Measurements from ENCODE around the gene RRP15.

Gene RRP15, protein sequence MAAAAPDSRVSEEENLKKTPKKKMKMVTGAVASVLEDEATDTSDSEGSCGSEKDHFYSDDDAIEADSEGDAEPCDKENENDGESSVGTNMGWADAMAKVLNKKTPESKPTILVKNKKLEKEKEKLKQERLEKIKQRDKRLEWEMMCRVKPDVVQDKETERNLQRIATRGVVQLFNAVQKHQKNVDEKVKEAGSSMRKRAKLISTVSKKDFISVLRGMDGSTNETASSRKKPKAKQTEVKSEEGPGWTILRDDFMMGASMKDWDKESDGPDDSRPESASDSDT

DNA sequence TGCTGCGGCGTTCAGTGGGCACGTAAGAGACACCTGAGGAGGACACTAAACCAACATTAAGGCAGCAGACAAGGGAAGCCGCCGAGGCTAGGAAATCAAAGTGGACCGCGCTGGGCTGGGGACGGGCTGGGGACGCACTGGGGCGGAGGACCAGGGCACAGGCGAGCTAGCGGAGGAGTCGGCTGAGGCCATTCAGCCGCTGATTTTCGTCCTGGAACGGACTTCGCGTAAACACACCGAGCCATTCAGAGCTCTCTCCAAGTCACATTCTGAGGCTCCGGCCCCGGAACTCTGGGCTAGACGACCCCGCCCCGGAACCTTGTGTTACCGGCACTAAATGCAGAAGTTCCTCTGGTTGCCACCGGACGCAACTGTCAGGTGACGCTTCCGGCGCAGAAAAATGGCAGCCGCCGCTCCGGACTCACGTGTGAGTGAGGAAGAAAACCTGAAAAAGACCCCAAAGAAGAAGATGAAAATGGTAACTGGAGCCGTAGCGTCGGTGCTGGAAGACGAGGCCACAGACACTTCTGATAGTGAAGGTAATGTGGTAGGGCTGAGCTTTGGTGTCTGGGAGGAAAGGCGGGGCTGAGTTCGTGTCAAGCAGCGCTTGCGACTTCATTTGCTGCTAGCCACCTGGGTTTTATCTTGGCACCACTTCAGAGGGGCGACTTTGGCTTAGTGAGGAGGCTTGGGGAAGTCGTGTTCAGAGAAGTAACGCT is at the start of gene RRP15:
Gene RRP15 (plus strand): TSS at position 377 of the 719 bp plus-strand sequence. CDS start 24 bp downstream, at position 401.
- peak; percentile 86 for DNase-seq

DNA sequence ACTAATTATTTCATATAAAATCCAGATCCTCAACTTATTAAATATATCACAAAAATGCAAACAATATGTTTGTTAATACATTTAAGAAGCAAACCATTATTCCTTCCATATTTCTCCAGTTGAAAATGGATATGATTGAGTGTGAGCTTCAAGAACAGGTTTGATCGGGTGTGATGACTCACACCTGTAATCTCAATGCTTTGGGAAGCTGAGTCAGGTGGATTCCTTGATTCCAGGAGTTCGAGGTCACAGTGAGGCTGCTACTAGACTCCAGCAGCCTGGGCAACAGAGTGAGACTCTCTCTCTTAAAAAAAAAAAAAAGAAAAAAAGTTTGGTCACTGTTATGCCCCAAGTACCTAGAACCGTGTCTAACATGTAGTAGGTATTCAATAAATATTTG is 42.9 kb upstream of the RRP15 start:
- DNase-seq = no peak

DNA sequence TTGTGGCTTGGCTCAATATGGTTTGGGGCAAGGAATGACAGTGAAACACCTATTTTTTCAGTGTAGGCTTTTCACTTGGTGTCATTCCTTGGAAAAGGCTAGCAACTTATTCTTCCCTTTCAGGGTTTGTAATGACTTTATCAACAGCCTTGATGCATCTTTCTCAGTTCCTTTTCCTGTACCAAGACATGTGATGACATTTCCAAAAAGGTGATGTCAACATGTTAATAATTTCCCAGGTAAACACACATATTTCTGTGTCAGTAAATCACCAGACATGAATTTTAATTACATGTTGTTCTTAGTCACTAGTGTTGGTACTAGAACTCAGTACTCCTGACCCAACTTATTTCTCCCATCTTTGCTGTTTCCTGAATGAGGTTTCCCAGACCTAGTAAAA is 37.8 kb upstream of the RRP15 start:
- DNase-seq = no peak

DNA sequence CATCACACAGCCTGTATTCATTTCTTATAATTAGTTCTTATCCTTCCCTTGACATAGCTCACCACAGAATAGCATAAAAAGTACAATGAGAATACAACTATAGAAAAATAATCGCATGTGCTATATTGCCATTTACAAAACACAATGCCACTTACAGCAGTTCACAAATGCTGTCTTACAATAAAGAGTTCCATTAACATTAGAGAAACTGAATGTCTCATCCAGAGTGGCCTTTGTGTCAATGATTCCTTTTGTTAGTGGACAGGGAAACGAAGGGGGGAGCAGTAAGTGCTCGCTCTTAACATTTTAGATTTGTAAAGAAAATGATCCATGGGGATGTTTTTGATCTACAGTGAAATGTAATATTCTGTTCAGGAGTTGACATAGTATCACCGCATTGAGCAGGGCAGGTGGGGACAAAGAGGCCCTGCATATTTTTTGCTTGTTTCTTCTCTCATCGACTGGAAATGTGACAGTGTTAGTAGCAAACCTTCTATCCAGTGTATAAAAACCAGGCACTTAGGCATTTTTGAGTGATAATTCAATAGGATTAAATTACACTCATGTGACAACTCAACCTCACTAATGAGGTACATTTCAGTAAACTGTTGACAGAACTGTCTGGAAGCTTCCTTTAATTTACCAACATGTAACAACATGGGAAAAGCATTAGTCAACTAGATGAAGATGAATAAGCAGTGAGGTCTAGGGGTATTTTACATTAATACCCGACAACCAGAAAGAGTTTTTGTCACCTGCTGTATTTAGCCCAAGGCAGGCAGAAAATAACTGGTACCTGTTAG is 35.6 kb upstream of the RRP15 start:
- peak; percentile 74 for DNase-seq

DNA sequence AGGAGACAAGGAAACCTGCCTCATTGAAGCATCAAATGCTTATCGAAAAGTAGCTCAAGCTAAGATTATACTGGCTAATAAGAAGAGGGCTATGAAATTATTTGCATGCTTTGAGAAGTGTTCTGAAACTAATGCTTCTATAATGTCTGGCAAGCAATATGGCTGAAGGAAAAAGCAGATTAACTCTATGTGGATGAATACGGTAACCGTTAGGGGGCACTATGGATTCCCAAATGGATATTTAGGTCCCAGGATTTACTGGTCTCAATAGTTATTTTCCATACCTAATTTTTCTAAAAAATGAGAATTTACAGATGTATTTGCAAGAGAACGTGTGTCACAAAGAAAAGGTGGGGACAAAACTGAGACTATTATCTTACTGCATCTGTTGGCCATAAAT is 34.6 kb upstream of the RRP15 start:
- no peak for DNase-seq

DNA sequence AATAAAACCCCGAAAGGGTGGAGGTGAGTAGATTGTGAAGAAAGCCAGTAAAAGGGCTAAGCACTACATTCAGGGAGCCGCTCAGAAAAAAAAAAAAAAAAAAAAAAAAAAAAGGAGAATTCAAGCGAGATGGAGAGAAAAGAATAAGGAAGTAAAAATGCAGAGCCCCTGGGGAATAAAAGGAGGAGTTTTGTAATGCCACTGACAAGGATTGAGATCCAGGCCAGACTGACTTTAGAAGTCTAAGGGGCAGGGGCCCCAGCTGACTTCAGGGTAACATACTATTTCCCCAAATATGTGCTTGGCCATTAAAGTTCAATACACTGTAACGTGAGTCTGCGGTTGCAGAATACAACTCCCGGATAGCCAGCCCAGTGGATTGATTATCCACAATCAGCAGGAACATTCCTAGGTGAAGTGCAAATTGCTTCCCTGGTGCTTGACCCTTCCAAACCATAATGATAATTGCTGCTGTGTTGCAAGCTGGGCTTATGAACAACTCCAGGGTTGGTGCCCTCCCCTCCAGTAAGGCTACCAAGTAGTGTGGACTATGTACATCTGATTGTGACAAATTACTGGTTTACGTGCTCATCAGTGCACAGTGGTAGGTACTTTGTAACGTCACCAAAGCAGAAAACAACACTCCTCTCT is 30.7 kb upstream of the RRP15 start:
- DNase-seq = no peak

DNA sequence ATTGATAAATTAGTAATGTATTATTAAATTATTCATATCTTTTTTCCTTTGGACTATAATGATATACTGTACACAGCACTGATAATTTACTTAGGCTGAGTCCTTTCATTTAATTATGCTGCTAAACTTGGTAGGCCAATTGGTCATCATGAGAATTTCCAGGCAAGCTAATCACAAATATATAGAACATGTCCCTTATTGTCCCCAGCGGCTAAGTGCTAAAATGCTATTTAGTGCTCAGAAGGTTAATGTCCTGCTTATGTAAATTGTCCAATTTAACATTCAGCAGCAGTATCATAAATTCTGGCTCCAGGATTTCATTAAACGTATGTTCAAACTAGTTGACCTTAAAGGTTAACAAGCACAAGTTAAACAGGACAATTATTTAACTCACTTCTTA is 30.0 kb upstream of the RRP15 start:
- no peak for DNase-seq

DNA sequence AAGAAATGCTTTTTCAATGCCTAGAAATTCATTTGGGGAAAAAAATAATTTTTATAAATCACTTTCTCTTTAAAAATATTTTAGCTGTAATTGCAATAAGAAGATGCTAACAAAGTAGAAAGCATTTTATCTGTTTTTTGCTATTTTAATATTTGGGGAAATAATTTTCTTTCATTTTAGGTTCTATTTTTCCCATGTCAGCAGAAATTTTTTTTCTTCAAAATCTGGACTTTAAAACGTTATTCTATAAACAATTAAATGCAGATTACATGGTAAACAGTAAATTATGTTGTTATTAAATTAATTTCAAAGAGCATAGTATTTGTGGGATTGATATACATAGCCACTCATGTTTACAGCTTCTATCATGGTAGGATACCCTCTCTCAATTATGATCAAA is 27.7 kb upstream of the RRP15 start:
- DNase-seq = no peak

DNA sequence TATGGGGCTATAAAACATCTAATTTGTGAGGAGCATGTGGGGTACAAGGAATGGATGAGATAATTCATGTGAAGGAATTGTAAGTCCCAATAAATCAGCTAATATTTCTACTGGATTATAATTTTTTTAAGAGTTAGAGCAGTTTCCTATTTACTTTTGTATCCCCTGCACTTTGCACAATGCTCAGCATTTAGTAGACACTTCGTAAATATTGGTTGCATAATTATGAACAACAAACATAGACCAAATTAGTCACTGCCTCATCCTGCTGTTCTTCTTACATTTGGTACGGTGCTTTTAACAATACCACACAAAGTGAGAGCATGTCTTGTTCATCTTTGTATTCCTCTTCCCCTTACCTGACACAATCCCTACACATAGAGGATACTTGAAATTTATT is 27.1 kb upstream of the RRP15 start:
- DNase-seq = no peak

DNA sequence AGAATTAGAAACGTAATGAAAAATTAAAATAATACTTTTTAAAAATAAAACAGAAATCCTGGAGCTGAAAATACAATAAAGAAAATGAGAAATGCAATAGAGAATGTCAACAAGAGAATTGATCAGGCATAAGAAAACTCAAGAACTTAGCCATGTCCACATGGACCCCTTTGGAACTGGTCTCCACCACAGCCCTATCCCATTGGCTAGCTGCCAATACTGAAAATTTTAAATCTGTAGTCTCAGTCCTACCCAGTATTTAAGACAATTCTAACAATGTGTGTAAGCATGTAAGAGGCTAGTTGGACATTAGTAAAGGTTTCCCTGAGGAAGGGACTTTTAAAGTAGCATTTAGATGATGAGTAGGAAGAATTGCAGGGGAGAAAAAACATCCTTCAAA is 25.8 kb upstream of the RRP15 start:
- no peak for DNase-seq

DNA sequence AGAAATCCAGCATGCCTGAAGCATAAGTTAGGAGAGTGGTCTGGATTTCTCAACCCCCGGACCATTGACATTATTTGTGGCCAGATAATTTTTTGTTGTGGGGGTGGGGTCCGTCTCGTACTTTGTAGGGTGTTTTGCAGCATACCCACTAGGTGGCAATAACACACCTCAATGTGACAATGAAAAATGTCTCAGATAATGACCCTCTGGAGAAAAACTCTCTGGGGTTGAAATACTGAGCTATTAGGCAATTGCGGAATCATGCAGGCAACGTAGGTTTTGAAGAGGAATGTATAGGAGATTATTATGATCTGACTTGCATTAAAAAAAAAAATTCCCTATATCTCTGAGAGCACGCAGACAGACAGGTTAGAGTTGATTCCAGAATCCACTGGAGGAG is 25.3 kb upstream of the RRP15 start:
- no peak for DNase-seq

DNA sequence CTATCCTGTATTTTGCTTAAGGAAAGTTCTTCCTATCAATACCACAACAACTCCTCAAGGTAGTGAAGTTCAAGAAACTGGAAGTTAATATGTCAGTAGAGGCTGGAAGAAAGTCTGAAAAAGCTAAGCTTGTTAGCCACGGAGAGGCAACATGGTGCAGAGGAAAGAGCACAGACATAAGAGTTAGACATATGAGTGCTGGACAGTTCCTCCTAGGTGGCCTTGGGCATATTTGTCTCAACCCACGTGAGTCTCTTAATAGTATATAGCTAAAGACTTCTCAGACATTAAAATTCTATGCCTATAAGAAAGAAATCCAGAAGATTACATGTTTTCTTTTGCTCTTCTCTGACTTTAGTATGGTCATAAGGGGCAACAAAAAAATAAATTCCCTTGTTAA is 22.8 kb upstream of the RRP15 start:
- no peak for DNase-seq

DNA sequence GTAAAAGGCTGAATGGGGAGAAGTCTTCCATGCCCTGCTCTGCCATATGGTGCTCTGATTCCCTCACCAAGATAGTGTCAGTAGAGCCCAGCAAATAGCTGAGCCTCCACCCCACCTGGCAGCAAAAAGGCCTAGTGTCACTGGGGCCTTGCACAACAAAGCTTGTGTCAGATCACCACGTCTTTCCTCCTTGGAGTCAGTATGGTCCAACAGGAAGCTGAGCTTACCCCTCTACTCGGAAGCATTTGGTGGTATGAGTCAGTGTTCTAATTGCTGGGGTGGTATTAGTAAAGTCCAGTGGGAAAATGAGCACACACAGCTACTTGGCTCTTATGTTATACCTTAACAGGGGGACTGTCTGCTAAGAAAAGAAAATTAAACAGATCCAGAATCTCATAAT is 18.7 kb upstream of the RRP15 start:
- DNase-seq = no peak

DNA sequence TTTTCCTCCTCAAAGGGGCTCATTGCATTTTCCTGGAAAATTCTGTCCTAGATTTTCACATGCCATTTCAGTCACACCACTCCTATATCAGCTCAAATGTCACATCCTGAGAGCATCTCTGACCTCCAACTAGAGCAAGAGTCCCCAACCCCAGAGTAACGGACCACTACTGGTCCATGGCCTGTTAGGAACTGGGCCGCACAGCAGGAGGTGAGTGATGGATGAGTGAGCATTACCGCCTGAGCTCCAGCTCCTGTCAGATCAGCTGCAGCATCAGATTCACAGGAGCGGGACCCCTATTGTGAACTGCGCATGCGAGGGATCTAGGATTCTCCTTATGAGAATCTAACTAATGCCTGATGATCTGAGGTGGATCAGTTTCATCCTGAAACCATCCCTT is 12.7 kb upstream of the RRP15 start:
- no peak for DNase-seq

DNA sequence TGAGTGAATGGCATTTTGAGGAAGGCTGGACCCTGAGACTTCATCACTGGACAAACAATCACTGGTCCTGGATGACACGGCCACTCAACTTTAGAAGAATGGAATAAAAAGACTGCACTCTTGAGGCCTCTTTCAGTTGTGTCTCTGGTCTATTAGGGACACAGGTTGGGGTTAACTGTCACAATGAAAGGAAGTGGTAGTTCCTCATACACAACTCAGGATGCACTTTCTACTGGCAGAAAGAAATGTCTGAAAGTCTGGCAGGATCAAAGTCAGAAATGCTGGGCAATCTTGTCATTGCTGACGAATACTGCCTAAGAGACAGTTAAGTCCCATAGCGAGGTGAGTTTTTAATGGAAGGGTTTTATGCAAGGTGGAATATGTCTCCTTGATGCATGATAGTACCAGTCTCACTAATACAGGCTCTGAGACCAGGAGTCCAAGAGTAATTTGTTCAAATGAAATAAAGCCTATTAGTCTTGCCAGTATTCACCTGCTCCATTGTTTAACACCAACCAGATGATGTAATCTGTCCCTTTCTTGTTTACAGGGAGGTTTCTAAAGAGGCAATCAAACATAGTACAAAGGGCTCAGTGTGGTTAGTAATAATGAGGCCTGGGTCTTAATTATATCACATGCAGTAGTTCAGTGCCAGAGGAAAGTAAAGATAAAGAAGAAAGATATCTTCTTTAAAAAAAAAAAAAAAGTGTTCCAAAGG is 11.2 kb upstream of the RRP15 start:
- DNase-seq = peak; percentile 92

DNA sequence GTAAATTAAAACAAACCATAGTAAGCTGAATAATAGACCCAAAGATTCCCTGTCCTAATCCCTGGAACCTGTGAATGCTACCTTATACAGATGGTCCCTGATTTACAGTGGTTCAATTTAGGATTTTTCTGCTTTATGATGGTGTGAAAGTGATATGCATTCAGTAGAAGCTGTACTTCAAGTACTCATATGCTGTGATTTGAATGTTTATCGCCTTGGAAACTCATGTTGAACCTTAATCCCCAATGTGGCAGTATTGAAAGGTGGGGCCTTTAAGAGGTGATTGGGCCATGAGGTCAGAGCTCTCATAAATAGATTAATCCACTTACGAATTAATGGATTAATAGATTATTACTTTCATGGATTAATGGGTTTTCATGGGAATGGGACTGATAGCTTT is 10.6 kb upstream of the RRP15 start:
- no peak for DNase-seq

DNA sequence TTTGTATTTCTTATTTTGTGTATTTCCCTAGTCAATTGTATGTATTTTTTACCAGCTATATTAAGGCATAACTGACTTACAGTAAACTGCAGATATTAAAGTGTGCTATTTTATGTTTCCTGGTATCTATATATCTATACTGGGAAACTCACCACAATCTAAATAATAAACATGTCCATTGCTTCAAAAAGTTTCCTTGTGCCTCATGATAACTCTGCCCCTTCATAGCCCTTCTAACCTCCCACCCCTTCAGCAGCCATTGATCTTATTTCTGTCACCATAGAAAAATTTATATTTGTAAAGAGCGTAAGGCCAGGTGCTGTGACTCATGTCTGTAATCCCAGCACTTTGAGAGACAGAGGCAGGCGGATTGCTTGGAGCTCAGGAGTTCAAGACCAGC is 9.3 kb upstream of the RRP15 start:
- DNase-seq = no peak

DNA sequence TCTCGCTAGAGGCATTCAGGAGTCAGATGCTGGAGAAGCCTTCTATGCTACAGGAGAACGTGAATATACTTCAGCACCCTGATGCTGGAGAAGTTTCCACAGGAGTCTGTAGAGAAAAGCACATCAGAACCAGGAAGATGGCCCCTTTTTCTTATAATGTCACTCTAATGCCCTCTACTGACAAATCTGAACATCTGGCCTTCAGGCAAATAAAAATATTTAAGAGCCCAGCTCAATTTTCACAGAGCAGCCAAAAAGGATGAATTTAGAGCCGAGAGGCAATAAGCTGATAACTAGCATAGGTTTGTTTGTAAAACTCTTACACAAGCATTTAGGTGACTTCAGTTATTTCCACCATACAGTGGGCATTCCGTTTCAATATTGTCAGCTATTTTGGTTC is 3.8 kb upstream of the RRP15 start:
- no peak for DNase-seq

DNA sequence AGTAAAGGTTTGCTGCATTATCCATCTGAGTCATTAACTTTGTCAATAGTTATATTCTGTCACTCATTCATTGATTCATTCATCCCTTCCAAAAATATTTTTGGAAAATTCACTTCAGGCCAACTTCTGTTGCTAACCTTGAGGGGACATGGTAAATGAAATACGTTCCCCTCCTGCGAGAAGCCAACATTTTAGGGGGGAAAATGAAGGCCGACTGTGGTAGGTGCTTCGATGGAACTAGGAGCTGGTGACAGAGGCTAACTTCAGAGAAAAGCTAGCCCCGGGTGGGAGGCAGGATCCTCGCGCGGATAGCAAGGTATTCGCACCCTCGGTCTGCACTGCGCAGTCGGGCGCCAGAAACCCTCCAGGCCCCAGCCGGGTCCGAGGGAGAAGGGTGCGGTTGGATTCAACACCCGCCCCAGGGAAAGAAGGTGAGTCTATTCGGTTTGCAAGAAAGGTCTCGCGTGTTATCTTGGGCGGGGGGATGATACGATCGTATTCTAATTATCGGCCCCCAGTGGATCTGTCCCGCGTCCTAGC is 646 bp upstream of the RRP15 start:
- no peak for DNase-seq

DNA sequence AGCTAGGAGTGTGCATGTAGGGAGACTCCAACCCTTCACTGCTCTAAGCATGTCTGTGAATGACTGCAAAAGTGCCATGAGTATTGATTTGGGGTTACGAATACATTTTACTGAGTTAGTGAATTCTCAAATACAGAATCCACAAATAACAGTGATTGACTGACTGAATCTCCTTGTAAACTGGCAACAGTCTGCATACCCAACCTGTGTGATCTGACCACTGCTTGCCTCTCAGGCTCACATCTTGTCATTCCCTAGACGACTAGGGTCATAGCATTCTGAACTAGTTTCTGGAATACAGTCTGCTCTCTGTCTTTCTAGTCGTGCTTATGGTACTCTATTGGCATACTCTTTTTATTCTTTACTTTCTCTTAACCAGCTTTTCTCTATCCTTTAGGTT is 7.4 kb downstream of the RRP15 start:
- no peak for DNase-seq

DNA sequence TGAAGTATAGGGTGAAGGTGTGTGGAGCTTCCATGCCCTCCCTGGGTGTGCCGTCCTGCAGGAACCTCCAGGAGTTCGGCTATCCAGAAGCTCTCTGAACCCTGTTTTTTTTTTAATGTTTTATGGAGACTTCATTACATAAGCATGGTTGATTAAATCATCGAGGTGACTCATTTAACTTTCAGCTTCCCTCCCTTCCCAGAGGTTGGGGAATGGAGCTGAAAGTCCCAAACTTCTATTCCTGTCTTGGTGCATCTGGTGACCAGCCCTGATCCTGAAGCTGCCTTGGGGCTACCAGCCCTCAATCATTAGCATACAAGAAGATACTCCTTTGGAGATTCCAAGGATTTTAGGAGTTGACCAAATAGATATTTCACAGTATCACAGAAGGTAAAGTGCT is 9.5 kb downstream of the RRP15 start:
- no peak for DNase-seq

DNA sequence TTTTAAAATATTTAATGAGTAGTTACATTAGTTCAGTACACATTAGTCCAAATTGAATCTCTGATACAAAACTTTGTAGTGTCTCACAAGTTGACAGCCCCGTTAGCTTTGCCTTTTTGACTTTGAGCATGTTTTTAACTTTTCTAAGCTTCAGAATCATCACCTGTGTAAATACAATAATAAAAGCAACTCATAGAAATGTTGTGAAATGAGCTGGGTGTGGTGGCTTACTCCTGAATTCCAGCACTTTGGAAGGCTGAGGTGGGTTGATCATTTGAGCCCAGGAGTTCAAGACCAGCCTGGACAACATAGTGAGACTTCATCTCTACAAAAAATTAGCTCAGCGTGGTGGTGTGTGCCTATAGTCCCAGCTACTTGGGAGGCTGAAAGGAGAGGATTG is 11.1 kb downstream of the RRP15 start:
- DNase-seq = no peak

DNA sequence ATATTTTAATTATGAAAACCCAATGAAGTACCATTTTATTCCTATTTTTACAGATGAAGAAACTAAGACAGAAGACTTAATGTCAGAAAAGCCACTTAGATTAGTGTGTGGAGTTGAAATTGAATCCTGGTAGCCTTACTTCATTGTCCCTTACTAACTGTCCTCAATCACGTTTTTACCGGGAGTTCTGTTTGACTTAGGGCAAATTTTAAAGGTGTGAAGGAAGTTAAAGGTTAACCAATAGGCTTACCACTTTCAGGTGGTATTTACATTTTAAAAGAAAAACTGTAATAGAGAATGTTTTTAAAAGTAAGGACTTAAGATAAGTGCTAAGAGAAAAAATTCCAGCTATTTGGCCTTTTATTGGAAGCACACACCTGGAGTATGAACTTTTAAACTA is 12.4 kb downstream of the RRP15 start:
- DNase-seq = no peak
